Trophoblast cell (in vitro differentiated cells and primary cell): ENCODE measurements around the gene MTHFS.

Experiments
- DNase-seq, 2 donors: peaks; one replicate each; pipeline ENCODE4 v3.0.0-alpha.2; 2016
- H2AFZ ChIP-seq: 2 replicates; pipeline ENCODE4 v1.6.1; 2013; ENCODE audit warnings: low read length, moderate library complexity, mild to moderate bottlenecking; ENCODE audit not compliant: insufficient read depth, poor library complexity
- H2AK5ac ChIP-seq: 2 replicates; pipeline ENCODE4 v1.6.1; 2013; ENCODE audit warnings: mild to moderate bottlenecking, low read length
- H2BK120ac ChIP-seq: 2 replicates; pipeline ENCODE4 v1.6.1; 2013; ENCODE audit warnings: low read length, mild to moderate bottlenecking, moderate library complexity; ENCODE audit not compliant: insufficient read depth, poor library complexity
- H2BK12ac ChIP-seq: 2 replicates; pipeline ENCODE4 v1.6.1; 2013; ENCODE audit warnings: mild to moderate bottlenecking, low read length, moderate library complexity
- H2BK5ac ChIP-seq: 2 replicates; pipeline ENCODE4 v1.6.1; 2013; ENCODE audit warnings: low read length, low read depth, moderate library complexity, mild to moderate bottlenecking; ENCODE audit not compliant: poor library complexity
- H3K14ac ChIP-seq: 2 replicates; pipeline ENCODE4 v1.6.1; 2013; ENCODE audit warnings: mild to moderate bottlenecking, low read length
- H3K18ac ChIP-seq: 2 replicates; pipeline ENCODE4 v1.6.1; 2013; ENCODE audit warnings: mild to moderate bottlenecking, low read length
- H3K23ac ChIP-seq: 2 replicates; pipeline ENCODE4 v1.6.1; 2013; ENCODE audit warnings: low read length
- H3K27ac ChIP-seq: 2 replicates; pipeline ENCODE4 v1.5.1; 2013; ENCODE audit warnings: low read depth, mild to moderate bottlenecking, inconsistent platforms, low read length, moderate library complexity
- H3K27me3 ChIP-seq: 2 replicates; pipeline ENCODE4 v1.6.1; 2013; ENCODE audit warnings: inconsistent platforms, mild to moderate bottlenecking, low read length, moderate library complexity; ENCODE audit not compliant: insufficient read depth
- H3K36me3 ChIP-seq, 2 experiments: 1 replicate in 1 of 2; 2 replicates in 1 of 2; pipeline ENCODE4 v1.6.1; 2013; ENCODE audit warnings: low read length in 2 of 2, mild to moderate bottlenecking in 2 of 2, moderate library complexity in 1 of 2; ENCODE audit not compliant: insufficient read depth in 2 of 2, control insufficient read depth in 1 of 2
- H3K4ac ChIP-seq: 2 replicates; pipeline ENCODE4 v1.6.1; 2013; ENCODE audit warnings: low read depth, mild to moderate bottlenecking, low read length, moderate library complexity
- H3K4me1 ChIP-seq, 2 experiments: 1 replicate in 1 of 2; 2 replicates in 1 of 2; pipeline ENCODE4 v1.6.1; 2013; ENCODE audit warnings: low read length in 2 of 2, mild to moderate bottlenecking in 2 of 2, moderate library complexity in 1 of 2; ENCODE audit not compliant: insufficient read depth in 2 of 2, control insufficient read depth in 1 of 2
- H3K4me2 ChIP-seq: 2 replicates; pipeline ENCODE4 v1.6.1; 2013; ENCODE audit warnings: inconsistent platforms, mild to moderate bottlenecking, low read length, moderate library complexity
- H3K4me3 ChIP-seq: 2 replicates; pipeline ENCODE4 v1.5.1; 2013; ENCODE audit warnings: mild to moderate bottlenecking, low read depth, low read length, inconsistent platforms
- H3K79me1 ChIP-seq: one replicate; pipeline ENCODE4 v1.6.1; 2013; ENCODE audit warnings: low read length
- H3K79me2 ChIP-seq: 2 replicates; pipeline ENCODE4 v1.6.1; 2013; ENCODE audit warnings: low read length, mild to moderate bottlenecking; ENCODE audit not compliant: control insufficient read depth, insufficient read depth, poor library complexity
- H3K9ac ChIP-seq: 2 replicates; pipeline ENCODE4 v1.6.1; 2013; ENCODE audit warnings: mild to moderate bottlenecking, low read length
- H3K9me3 ChIP-seq: 2 replicates; pipeline ENCODE4 v1.6.1; 2013; ENCODE audit warnings: low read depth, mild to moderate bottlenecking, control low read depth, inconsistent platforms, low read length; ENCODE audit not compliant: insufficient read depth
- H4K12ac ChIP-seq: 2 replicates; pipeline ENCODE4 v1.6.1; 2013; ENCODE audit warnings: low read depth, mild to moderate bottlenecking, low read length, moderate library complexity
- H4K8ac ChIP-seq: 2 replicates; pipeline ENCODE4 v1.6.1; 2013; ENCODE audit warnings: low read depth, mild to moderate bottlenecking, low read length, moderate library complexity
- H4K91ac ChIP-seq: one replicate; pipeline ENCODE4 v1.6.1; 2013; ENCODE audit warnings: low read depth, mild to moderate bottlenecking, low read length, moderate library complexity
- WGBS: extraction: QIAGEN DNeasy Blood & Tissue Kit; methylation state at CpG from one replicate; pipeline ENCODE4 v1.1.7; 2013; ENCODE audit warnings: missing lambda C conversion rate; ENCODE audit not compliant: insufficient read length, insufficient coverage; ENCODE audit errors: extremely low coverage; 5-methylcytosine and 5-hydroxymethylcytosine counted together

Gene MTHFS

GRCh38 chr15:79868554-79868953, 28.3 kb downstream of the MTHFS start:
- H3K36me3 ChIP-seq: peaks cover 10 to 13% of the 10 kb centered on the region in 2 experiments
- H3K27me3 ChIP-seq: no peaks in the 10 kb centered on the region
- H3K4me3 ChIP-seq: no peak overlapping the region
- peaks cover 2% of the 10 kb centered on the region for H3K9me3 ChIP-seq
- H2AFZ ChIP-seq: no peak overlapping the region
- no peak overlapping the region for H3K4ac ChIP-seq
- no peak overlapping the region for H4K12ac ChIP-seq
- no peak overlapping the region for H3K4me2 ChIP-seq
- no peak overlapping the region for H2BK5ac ChIP-seq
- H3K9ac ChIP-seq: no peak overlapping the region
- H3K79me1 ChIP-seq: peaks cover 3% of the 10 kb centered on the region
- no peak overlapping the region for H4K91ac ChIP-seq
- no peak overlapping the region for H3K23ac ChIP-seq
- no CpG with 5 or more reads among the region's 2 CpGs for WGBS
- H2BK12ac ChIP-seq: no peak overlapping the region
- no peak overlapping the region for H2BK120ac ChIP-seq
- no peaks in the 10 kb centered on the region for H3K4me1 ChIP-seq
- H3K18ac ChIP-seq: no peak overlapping the region
- no peak overlapping the region for H2AK5ac ChIP-seq
- H3K27ac ChIP-seq: no peak overlapping the region
- no peak overlapping the region for H4K8ac ChIP-seq
- no peaks in the 10 kb centered on the region for H3K79me2 ChIP-seq
- no peak for DNase-seq
- no peak overlapping the region for H3K14ac ChIP-seq

GRCh38 chr15:79863886-79864285, 32.9 kb downstream of the MTHFS start:
- Histone ChIP-seq H3K9me3 (no peaks in the 10 kb centered on the region), H2BK12ac (no peak overlapping the region), H3K36me3 (peaks cover 2 to 4% of the 10 kb centered on the region in 2 experiments), H2BK5ac (no peak overlapping the region), H3K23ac (no peak overlapping the region), H3K4ac (no peak overlapping the region), H2BK120ac (no peak overlapping the region), H3K9ac (no peak overlapping the region), H3K79me1 (no peaks in the 10 kb centered on the region), H3K4me2 (no peak overlapping the region), H4K91ac (no peak overlapping the region), H2AFZ (no peak overlapping the region), H3K27ac (no peak overlapping the region), H3K79me2 (no peaks in the 10 kb centered on the region), H3K27me3 (no peaks in the 10 kb centered on the region), H2AK5ac (no peak overlapping the region), H3K4me3 (no peak overlapping the region), H3K4me1 (no peaks in the 10 kb centered on the region), H3K14ac (no peak overlapping the region), H4K8ac (no peak overlapping the region), H4K12ac (no peak overlapping the region), H3K18ac (no peak overlapping the region)
- no CpG with 5 or more reads among the region's 6 CpGs for WGBS
- no peak for DNase-seq

- no peak overlapping the region for H3K18ac ChIP-seq
- H2BK120ac ChIP-seq: no peak overlapping the region
- H3K4me1 ChIP-seq: no peaks in the 10 kb centered on the region
- H3K4ac ChIP-seq: no peak overlapping the region
- no peaks in the 10 kb centered on the region for H3K79me1 ChIP-seq
- no peak overlapping the region for H3K27ac ChIP-seq
- peaks cover 2% of the 10 kb centered on the region in 2 experiments for H3K36me3 ChIP-seq
- H3K4me3 ChIP-seq: no peak overlapping the region
- H4K12ac ChIP-seq: no peak overlapping the region
- no peaks in the 10 kb centered on the region for H3K9me3 ChIP-seq
- no peak for DNase-seq
- no peak overlapping the region for H2BK5ac ChIP-seq
- H2AFZ ChIP-seq: no peak overlapping the region
- H2AK5ac ChIP-seq: no peak overlapping the region
- H3K9ac ChIP-seq: no peak overlapping the region
- H4K8ac ChIP-seq: no peak overlapping the region
- H3K27me3 ChIP-seq: no peaks in the 10 kb centered on the region
- no peak overlapping the region for H3K23ac ChIP-seq
- H3K14ac ChIP-seq: no peak overlapping the region
- H2BK12ac ChIP-seq: no peak overlapping the region
- no peak overlapping the region for H4K91ac ChIP-seq
- no peaks in the 10 kb centered on the region for H3K79me2 ChIP-seq
- WGBS: no CpG with 5 or more reads among the region's 1 CpG
- H3K4me2 ChIP-seq: no peak overlapping the region
Observed at GRCh38 chr15:79862191-79862590, 34.6 kb downstream of the MTHFS start.

GRCh38 chr15:79860661-79861060, 36.2 kb downstream of the MTHFS start:
- Histone ChIP-seq H3K14ac (no peak overlapping the region), H3K9ac (no peak overlapping the region), H3K79me1 (no peaks in the 10 kb centered on the region), H3K27ac (no peak overlapping the region), H4K12ac (no peak overlapping the region), H3K36me3 (peaks cover 2% of the 10 kb centered on the region in 2 experiments), H4K8ac (no peak overlapping the region), H2BK120ac (no peak overlapping the region), H2AK5ac (no peak overlapping the region), H3K18ac (no peak overlapping the region), H2AFZ (no peak overlapping the region), H3K4me2 (no peak overlapping the region), H2BK5ac (no peak overlapping the region), H2BK12ac (no peak overlapping the region), H3K79me2 (no peaks in the 10 kb centered on the region), H3K4me1 (no peaks in the 10 kb centered on the region), H3K4me3 (no peak overlapping the region), H3K9me3 (no peaks in the 10 kb centered on the region), H3K4ac (no peak overlapping the region), H3K27me3 (no peaks in the 10 kb centered on the region), H4K91ac (no peak overlapping the region), H3K23ac (no peak overlapping the region)
- WGBS: no CpG with 5 or more reads among the region's 2 CpGs
- no peak for DNase-seq
